Endometrial microvascular endothelial cells (primary cell): Measurements from ENCODE around the gene QSOX2. TPM values are rescaled to one million over a fixed set of nuclear protein-coding genes. Genes with fewer than 3 reads are reported as not detected.

Source experiments
- in situ Hi-C: cut with HindIII; loops from 2 replicates; pipeline ENCODE4 v1.10.0; 2017; ENCODE audit warnings: low sequenced_read_pairs, low pct_unique_long_range_greater_than_20kb; ENCODE audit errors: inconsistent ontology term
- total RNA-seq: library from RNA; depleted of rRNA; stranded (reverse); fragments of >200 nt; gene quantifications from one replicate; pipeline ENCODE4 v1.2.3, GENCODE V29; 2015; ENCODE audit errors: inconsistent ontology term

The QSOX2 gene
- total RNA-seq, 1 donor from 2014 or later: 21.7 TPM

- in situ Hi-C loops: no loop called here
Observed at GRCh38 chr9:136211441-136212344, 33.9 kb downstream of the QSOX2 start.

GRCh38 chr9:136211006-136211405 is 34.6 kb downstream of the QSOX2 start:
- in situ Hi-C loops: no loop called here

- in situ Hi-C loops: no loop called here
Observed at GRCh38 chr9:136210276-136210675, 35.3 kb downstream of the QSOX2 start.

- in situ Hi-C loops: no loop called here
Observed at GRCh38 chr9:136209786-136210185, 35.8 kb downstream of the QSOX2 start.

GRCh38 chr9:136209232-136209631 is 36.4 kb downstream of the QSOX2 start:
- in situ Hi-C loops: no loop called here

GRCh38 chr9:136208675-136209074 is 36.9 kb downstream of the QSOX2 start:
- in situ Hi-C loops: no loop called here

- in situ Hi-C loops: no loop called here
Observed at GRCh38 chr9:136207616-136208015, 38.0 kb downstream of the QSOX2 start.

- in situ Hi-C loops: no loop called here
Observed at GRCh38 chr9:136206602-136207275, 38.9 kb downstream of the QSOX2 start.

GRCh38 chr9:136205707-136205992 is 40.0 kb downstream of the QSOX2 start:
- in situ Hi-C loops: no loop called here

- in situ Hi-C loops: no loop called here
Observed at GRCh38 chr9:136204838-136205706, 40.5 kb downstream of the QSOX2 start, which contains the start of gene LHX3. LHX3 (minus strand) TSS chr9:136205128; CDS start chr9:136205012, 116 bp downstream.

GRCh38 chr9:136204145-136204805 is 41.3 kb downstream of the QSOX2 start:
- in situ Hi-C loops: no loop called here

GRCh38 chr9:136203408-136204144 is 42.0 kb downstream of the QSOX2 start:
- in situ Hi-C loops: no loop called here

GRCh38 chr9:136202454-136203407 is 42.9 kb downstream of the QSOX2 start:
- in situ Hi-C loops: no loop called here

GRCh38 chr9:136201609-136202453 is 43.8 kb downstream of the QSOX2 start:
- in situ Hi-C loops: no loop called here

GRCh38 chr9:136201174-136201573 is 44.4 kb downstream of the QSOX2 start:
- in situ Hi-C loops: no loop called here

GRCh38 chr9:136200424-136200823 is 45.2 kb downstream of the QSOX2 start:
- in situ Hi-C loops: no loop called here
